Skeletal muscle tissue (tissue), 4 donors: ENCODE data around the gene TTLL4. TPM values are rescaled to one million over a fixed set of nuclear protein-coding genes. Genes with fewer than 3 reads are reported as not detected.
"Not testable (repeated sequence)": the region's sequence is repeated elsewhere in the genome, so short reads cannot be mapped to it uniquely, and the experiment has no call there.

Experiments
- H3K27ac ChIP-seq: one replicate; pipeline ENCODE4 v1.7.0; 2013; ENCODE audit warnings: mild to moderate bottlenecking, low read depth, low read length, inconsistent platforms
- H3K27me3 ChIP-seq, 3 donors: one replicate each; pipeline ENCODE4 v1.7.0; 2013; ENCODE audit warnings: low read length in 3 of 3; ENCODE audit not compliant: control insufficient read depth in 3 of 3, insufficient read depth in 3 of 3
- H3K36me3 ChIP-seq, 3 donors: one replicate each; pipeline ENCODE4 v1.7.0; 2013; ENCODE audit warnings: low read length in 3 of 3; ENCODE audit not compliant: control insufficient read depth in 3 of 3, insufficient read depth in 3 of 3
- H3K4me1 ChIP-seq, 3 donors: one replicate each; pipeline ENCODE4 v1.7.0; 2013; ENCODE audit warnings: low read length in 3 of 3, mild to moderate bottlenecking in 3 of 3; ENCODE audit not compliant: control insufficient read depth in 3 of 3, insufficient read depth in 3 of 3
- H3K4me3 ChIP-seq, 3 donors: one replicate each; pipeline ENCODE4 v1.7.0; 2013; ENCODE audit warnings: low read length in 3 of 3
- H3K9ac ChIP-seq, 3 donors: one replicate each; pipeline ENCODE4 v1.7.0; 2013; ENCODE audit warnings: low read length in 3 of 3, mild to moderate bottlenecking in 3 of 3, moderate library complexity in 2 of 3, low read depth in 1 of 3
- H3K9me3 ChIP-seq, 3 donors: one replicate each; pipeline ENCODE4 v1.7.0; 2013; ENCODE audit warnings: low read length in 3 of 3; ENCODE audit not compliant: control insufficient read depth in 3 of 3
- total RNA-seq: library from RNA; depleted of rRNA; stranded (reverse); fragments of >200 nt; gene quantifications from one replicate; pipeline ENCODE4 v1.2.3, GENCODE V29; 2014
- donor health status: Osteomylitis.

TTLL4 gene
- total RNA-seq, 1 donor from 2014 or later: 11.0 TPM

- H3K9me3 ChIP-seq: no peaks in the 10 kb centered on the region
- H3K27ac ChIP-seq: no peak overlapping the region
- H3K36me3 ChIP-seq: peaks cover 22 to 47% (median 36%) of the 10 kb centered on the region in 3 donors
These were observed 44.5 kb downstream of the TTLL4 start for GRCh38 chr2:218755198-218755566.

GRCh38 chr2:218755567-218756404 is 45.2 kb downstream of the TTLL4 start:
- Histone ChIP-seq H3K27ac (no peak overlapping the region), H3K4me1 (peaks cover 0 to 4% (median 0%) of the 10 kb centered on the region in 3 donors), H3K27me3 (no peaks in the 10 kb centered on the region), H3K9me3 (no peaks in the 10 kb centered on the region), H3K4me3 (no peak overlapping the region), H3K9ac (no peak overlapping the region), H3K36me3 (peaks cover 20 to 42% (median 30%) of the 10 kb centered on the region in 3 donors)

More at GRCh38 chr2:218755198-218755566, 44.5 kb downstream of the TTLL4 start:
- H3K27me3 ChIP-seq: no peaks in the 10 kb centered on the region
- H3K9ac ChIP-seq: no peak overlapping the region
- H3K4me1 ChIP-seq: peaks cover 0 to 4% (median 0%) of the 10 kb centered on the region in 3 donors
- H3K4me3 ChIP-seq: no peak overlapping the region

- Histone ChIP-seq H3K27me3 (no peaks in the 10 kb centered on the region), H3K9ac (no peak overlapping the region), H3K4me1 (peaks cover 0 to 4% (median 0%) of the 10 kb centered on the region in 3 donors), H3K27ac (no peak overlapping the region), H3K36me3 (peaks cover 20 to 37% (median 25%) of the 10 kb centered on the region in 3 donors), H3K4me3 (no peak overlapping the region), H3K9me3 (no peaks in the 10 kb centered on the region)
These were observed 46.2 kb downstream of the TTLL4 start for GRCh38 chr2:218756599-218757377.

- Histone ChIP-seq H3K27me3 (no peaks in the 10 kb centered on the region), H3K9me3 (no peaks in the 10 kb centered on the region), H3K27ac (no peak overlapping the region), H3K4me1 (peaks cover 0 to 4% (median 0%) of the 10 kb centered on the region in 3 donors), H3K4me3 (no peak overlapping the region), H3K36me3 (peaks cover 0 to 4% (median 0%) of the 10 kb centered on the region in 3 donors), H3K9ac (no peak overlapping the region)
These were observed 51.2 kb downstream of the TTLL4 start for GRCh38 chr2:218761795-218762194.

GRCh38 chr2:218772759-218773158 is 62.1 kb downstream of the TTLL4 start:
- H3K27ac ChIP-seq, H3K9ac ChIP-seq, H3K9me3 ChIP-seq, H3K36me3 ChIP-seq, H3K4me1 ChIP-seq, H3K4me3 ChIP-seq, H3K27me3 ChIP-seq: not testable (repeated sequence)

- H3K9ac ChIP-seq: no peak overlapping the region
- no peaks in the 10 kb centered on the region for H3K9me3 ChIP-seq
- no peaks in the 10 kb centered on the region for H3K27me3 ChIP-seq
- no peaks in the 10 kb centered on the region for H3K4me1 ChIP-seq
- no peaks in the 10 kb centered on the region for H3K36me3 ChIP-seq
- H3K27ac ChIP-seq: no peak overlapping the region
- no peak overlapping the region for H3K4me3 ChIP-seq
These were observed 63.2 kb downstream of the TTLL4 start for GRCh38 chr2:218773881-218774280.

- peaks cover 0 to 5% (median 3%) of the 10 kb centered on the region in 3 donors for H3K4me1 ChIP-seq
- no peak overlapping the region for H3K27ac ChIP-seq
- no peaks in the 10 kb centered on the region for H3K9me3 ChIP-seq
- H3K36me3 ChIP-seq: no peaks in the 10 kb centered on the region
- no peak overlapping the region for H3K9ac ChIP-seq
- H3K27me3 ChIP-seq: no peaks in the 10 kb centered on the region
- no peak overlapping the region for H3K4me3 ChIP-seq
These were observed 65.9 kb downstream of the TTLL4 start for GRCh38 chr2:218776488-218776887.

- H3K36me3 ChIP-seq: no peaks in the 10 kb centered on the region
- no peaks in the 10 kb centered on the region for H3K9me3 ChIP-seq
- H3K9ac ChIP-seq: no peak overlapping the region
- H3K4me3 ChIP-seq: no peak overlapping the region
- H3K27ac ChIP-seq: no peak overlapping the region
- peaks cover 0 to 7% (median 5%) of the 10 kb centered on the region in 3 donors for H3K4me1 ChIP-seq
- no peaks in the 10 kb centered on the region for H3K27me3 ChIP-seq
These were observed 66.8 kb downstream of the TTLL4 start for GRCh38 chr2:218777276-218777990.

GRCh38 chr2:218780046-218780445 is 69.4 kb downstream of the TTLL4 start:
- Histone ChIP-seq H3K27me3 (no peaks in the 10 kb centered on the region), H3K4me3 (no peak overlapping the region), H3K9me3 (no peaks in the 10 kb centered on the region), H3K36me3 (no peaks in the 10 kb centered on the region), H3K27ac (no peak overlapping the region), H3K9ac (no peak overlapping the region), H3K4me1 (peaks cover 12 to 21% (median 16%) of the 10 kb centered on the region in 3 donors)
